T1000 (cell line): ENCODE data around the gene CSF2.
"Not testable (repeated sequence)": the region's sequence is repeated elsewhere in the genome, so short reads cannot be mapped to it uniquely, and the experiment has no call there.

Experiments
- DNase-seq: peaks from one replicate; lab custom pipeline; 2025; ENCODE audit warnings: mixed read lengths; lab: John Stamatoyannopoulos, UW

CSF2 gene

DNA sequence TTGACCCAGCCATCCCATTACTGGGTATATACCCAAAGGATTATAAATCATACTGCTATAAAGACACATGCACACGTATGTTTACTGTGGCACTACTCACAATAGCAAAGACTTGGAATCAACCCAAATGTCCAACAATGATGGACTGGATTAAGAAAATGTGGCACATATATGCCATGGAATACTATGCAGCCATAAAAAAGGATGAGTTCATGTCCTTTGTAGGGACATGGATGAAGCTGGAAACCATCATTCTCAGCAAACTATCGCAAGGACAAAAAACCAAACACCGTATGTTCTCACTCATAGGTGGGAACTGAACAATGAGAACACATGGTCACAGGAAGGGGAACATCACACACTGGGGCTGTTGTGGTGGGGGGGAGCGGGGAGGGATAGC lies 35.4 kb downstream of the CSF2 start:
- not testable (repeated sequence) for DNase-seq

GRCh38 chr5:132109494-132110053 lies 36.0 kb downstream of the CSF2 start:
- no peak for DNase-seq

DNA sequence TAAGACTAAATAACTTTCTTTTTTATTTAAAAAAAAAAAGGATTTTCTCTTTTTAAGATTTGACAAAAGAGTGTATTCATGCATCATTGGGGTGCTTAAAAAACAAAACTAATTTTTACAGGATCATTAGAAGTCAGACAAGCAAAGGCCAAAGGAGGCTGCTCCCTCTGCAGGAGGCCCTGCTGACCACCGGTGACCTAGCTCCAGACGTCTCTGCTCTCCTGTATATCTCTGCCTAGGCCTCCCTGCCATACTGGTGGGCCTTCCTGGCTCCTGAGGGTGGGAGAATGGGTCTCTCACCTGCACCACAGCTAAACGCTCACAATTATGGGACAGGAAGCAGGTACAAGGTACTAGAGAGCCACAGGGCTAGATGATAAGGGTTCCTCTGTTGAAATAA lies 36.6 kb downstream of the CSF2 start:
- DNase-seq = no peak

DNA sequence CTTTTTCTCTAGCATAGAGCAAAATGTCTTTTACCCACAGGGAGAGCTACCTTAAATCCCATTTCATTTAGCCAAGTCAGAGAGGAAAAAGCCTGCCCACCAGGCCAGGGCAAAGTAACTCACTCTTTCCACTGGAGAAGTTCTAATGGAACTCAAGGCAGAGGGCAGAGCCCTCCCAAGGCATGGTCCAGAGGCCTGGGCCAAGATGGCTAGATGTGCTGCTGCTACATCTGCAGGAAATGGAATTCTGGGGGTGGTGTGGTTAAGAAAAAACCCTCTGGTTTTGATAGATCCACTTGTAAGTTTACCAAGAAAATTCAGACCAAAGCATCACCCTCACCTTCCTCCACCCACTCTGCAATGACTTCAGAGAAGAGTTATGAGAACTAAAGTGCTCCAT lies 37.3 kb downstream of the CSF2 start:
- DNase-seq = no peak

DNA sequence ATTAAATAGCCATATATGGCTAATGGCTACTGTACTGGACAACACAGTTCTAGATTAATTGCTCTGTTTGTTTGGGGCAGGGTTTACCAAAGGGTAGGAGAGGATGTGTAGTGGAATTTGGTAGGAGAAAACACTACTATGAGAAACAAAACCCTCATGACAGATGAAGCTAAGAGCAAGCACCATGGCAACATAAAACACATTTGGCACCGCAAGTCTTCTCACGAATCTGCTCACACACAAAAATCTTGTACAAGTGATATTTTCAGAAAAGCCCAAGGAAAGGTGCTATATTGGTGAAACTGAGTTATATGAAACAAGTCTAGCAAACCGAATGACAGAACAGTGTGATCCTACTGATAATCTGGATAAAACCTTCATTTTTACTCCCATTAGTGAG lies 38.5 kb downstream of the CSF2 start:
- DNase-seq = no peak

GRCh38 chr5:132114150-132115121 lies 40.8 kb downstream of the CSF2 start:
- DNase-seq = no peak

GRCh38 chr5:132115375-132115774 lies 41.8 kb downstream of the CSF2 start:
- no peak for DNase-seq

DNA sequence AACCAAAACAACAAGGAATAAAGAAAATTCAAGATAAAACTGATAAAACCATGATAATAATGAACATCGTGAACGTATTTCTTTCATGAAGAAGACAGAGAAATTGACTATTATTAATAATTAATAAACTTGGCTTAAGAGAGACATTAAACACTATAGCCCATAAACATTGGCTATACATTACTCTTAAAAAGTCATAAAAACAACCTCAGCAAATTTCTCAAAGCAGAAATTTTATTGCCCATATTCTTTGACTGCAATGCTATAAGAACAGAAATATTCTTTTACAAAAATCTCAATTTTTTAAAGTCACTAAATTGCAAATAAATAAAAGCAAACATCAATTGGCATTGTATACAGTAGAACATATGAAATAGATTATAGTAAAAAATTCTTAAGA lies 42.5 kb downstream of the CSF2 start:
- DNase-seq = no peak

DNA sequence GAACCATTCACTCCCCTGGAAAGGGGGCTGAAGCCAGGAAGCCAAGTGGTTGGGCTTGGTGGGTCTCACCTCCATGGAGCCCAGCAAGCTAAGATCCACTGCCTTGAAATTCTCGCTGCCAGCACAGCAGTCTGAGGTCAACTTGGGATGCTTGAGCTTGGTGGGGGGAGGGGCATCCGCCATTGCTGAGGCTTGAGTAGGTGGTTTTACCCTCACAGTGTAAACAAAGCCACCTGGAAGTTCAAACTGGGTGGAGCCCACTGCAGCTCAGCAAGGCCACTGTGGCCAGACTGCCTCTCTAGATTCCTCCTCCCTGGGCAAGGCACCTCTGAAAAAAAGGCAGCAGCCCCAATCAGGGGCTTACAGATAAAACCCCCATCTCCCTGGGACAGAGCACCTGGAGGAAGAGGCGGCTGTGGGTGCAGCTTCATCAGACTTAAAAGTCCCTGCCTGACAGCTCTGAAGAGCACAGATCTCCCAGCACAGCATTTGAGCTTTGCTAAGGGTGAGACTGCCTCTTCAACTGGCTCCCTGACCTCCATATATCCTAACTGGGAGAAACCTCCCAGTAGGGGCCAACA lies 43.4 kb downstream of the CSF2 start:
- not testable (repeated sequence) for DNase-seq

DNA sequence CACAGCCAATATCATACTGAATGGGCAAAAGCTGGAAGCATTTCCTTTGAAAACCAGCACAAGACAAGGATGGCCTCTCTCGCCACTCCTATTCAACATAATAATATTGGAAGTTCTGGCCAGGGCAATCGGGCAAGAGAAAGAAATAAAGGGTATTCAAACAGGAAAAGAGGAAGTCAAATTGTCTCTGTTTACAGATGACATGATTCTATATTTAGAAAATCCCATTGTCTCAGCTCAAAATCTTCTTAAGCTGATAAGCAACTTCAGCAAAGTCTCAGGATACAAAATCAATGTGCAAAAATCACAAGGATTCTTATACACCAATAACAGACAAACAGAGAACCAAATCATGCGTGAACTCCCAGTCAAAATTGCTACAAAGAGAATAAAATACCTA lies 47.1 kb downstream of the CSF2 start:
- not testable (repeated sequence) for DNase-seq

DNA sequence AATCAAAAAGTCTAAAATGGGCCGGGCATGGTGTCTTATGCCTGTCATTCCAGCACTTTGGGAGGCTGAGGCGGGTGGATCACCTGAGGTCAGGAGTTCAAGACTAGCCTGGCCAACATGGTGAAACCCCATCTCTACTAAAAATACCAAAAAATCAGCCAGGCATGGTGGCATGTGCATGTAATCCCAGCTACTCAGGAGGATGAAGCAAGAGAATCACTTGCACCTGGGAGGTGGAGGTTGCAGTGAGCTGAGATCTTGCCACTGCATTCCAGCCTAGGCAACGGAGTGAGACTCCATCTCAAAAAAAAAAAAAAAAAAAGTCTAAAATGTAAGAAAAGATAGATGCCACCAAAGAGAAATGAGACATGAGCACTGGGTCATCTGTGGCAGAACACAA lies 49.4 kb downstream of the CSF2 start:
- not testable (repeated sequence) for DNase-seq

DNA sequence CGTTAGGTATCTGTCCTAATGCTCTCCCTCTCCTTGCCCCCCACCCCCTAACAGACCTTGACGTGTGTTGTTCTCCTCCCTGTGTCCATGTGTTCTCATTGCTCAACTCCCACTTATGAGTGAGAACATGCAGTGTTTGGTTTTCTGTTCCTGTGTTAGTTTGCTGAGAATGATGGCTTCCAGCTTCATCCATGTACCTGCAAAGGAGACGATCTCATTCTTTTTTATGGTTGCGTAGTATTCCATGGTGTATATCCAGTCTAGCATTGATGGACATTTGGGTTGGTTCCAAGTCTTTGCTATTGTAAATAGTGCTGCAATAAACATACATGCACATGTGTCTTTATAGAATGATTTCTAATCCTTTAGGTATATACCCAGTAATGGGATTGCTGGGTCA lies 50.0 kb downstream of the CSF2 start:
- DNase-seq = not testable (repeated sequence)
